PFSK-1 (cell line): ENCODE measurements around the gene AP4B1.

Experiments used
- FOXP2 ChIP-seq: optimal IDR thresholded peaks from 2 replicates; pipeline ENCODE3; 2011; ENCODE audit warnings: borderline replicate concordance, control low read depth, inconsistent platforms; ENCODE audit not compliant: insufficient read depth; ENCODE audit errors: extremely low read length, extremely low read depth
- POLR2AphosphoS5 ChIP-seq: IDR thresholded peaks from 2 replicates; pipeline ENCODE4 v1.6.1; 2012; ENCODE audit warnings: low read depth, mild to moderate bottlenecking, control low read depth, low read length, moderate library complexity
- REST ChIP-seq, 2 experiments: IDR thresholded peaks; 2 replicates each; pipeline versions ENCODE4 v1.6.1 to v1.8.0; 2011 to 2012; ENCODE audit warnings: low read depth in 2 of 2, low read length in 2 of 2, control low read depth in 1 of 2, inconsistent platforms in 1 of 2, mild to moderate bottlenecking in 1 of 2, moderate library complexity in 1 of 2; ENCODE audit not compliant: insufficient read depth in 1 of 2
- SIN3A ChIP-seq: IDR thresholded peaks from 2 replicates; pipeline ENCODE4 v1.6.1; 2012; ENCODE audit warnings: mild to moderate bottlenecking, low read length, moderate library complexity, borderline replicate concordance; ENCODE audit not compliant: insufficient read depth
- TAF1 ChIP-seq: IDR thresholded peaks from 2 replicates; pipeline ENCODE4 v1.6.1; 2012; ENCODE audit warnings: low read length, control low read depth, borderline replicate concordance; ENCODE audit not compliant: insufficient read depth

The AP4B1 gene

DNA sequence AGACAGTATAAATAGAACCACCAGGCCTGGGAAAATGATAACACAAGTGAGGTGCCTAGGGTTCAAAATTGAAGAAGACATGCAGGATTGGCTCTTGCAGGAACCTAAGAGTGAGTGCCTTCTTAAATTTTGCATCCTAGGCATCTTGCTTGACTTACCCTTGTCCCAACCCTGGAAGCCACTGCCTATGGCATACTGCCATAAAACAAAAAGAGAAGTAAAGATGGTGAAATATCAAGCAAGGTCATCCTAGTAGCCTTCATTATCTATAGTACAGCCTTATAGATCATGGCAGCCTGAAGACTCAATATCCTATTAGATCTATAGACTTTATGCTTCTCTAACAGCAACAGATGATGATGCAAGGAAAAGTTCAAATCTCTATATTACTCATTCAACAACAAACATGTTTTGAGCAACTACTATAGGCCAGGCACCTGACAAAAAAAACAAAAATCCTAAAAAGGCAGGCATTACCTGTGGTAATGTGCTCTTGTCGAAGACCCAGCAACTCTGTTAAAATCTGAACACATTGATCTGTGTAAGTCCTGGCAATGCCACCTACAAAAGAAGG is 6.3 kb downstream of the AP4B1 start:
- TF ChIP-seq POLR2AphosphoS5 (no peak), FOXP2 (no peak), SIN3A (no peak), TAF1 (no peak), REST (IDR thresholded peaks at IDR 0.05; ENCODE audit: insufficient read depth in 1 of 2, low read depth in 2 of 2, low read length in 2 of 2) (no peak)

GRCh38 chr1:113895961-113896360 is 8.6 kb downstream of the AP4B1 start:
- TF ChIP-seq REST (IDR thresholded peaks at IDR 0.05; ENCODE audit: insufficient read depth in 1 of 2, low read depth in 2 of 2, low read length in 2 of 2) (no peak), FOXP2 (no peak), TAF1 (no peak), SIN3A (no peak), POLR2AphosphoS5 (no peak)

GRCh38 chr1:113895098-113895497 is 9.5 kb downstream of the AP4B1 start:
- TF ChIP-seq FOXP2 (no peak), TAF1 (no peak), REST (IDR thresholded peaks at IDR 0.05; ENCODE audit: insufficient read depth in 1 of 2, low read depth in 2 of 2, low read length in 2 of 2) (no peak), POLR2AphosphoS5 (no peak), SIN3A (no peak)

DNA sequence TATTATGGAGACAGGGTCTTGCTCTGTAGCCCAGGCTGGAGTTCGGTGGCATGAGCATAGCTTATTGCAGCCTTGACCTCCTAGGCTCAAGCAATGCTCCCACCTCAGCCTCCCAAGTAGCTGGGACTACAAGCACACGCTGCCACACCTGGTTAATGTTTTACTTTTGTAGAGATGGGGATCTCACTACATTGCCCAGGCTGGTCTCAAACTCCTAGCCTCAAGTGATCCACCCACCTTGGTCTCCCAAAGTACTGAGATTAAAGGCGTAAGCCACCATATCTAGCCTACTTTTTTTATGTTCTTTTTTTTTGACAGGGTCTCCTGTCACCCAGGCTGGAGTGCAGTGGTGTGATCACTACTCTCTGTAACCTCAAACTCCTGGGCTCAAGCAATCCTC is 11.3 kb downstream of the AP4B1 start:
- no peak for TF ChIP-seq REST (IDR thresholded peaks at IDR 0.05; ENCODE audit: insufficient read depth in 1 of 2, low read depth in 2 of 2, low read length in 2 of 2)
- TF ChIP-seq POLR2AphosphoS5 = no peak
- TF ChIP-seq SIN3A = no peak
- no peak for TF ChIP-seq TAF1
- TF ChIP-seq FOXP2 = no peak

- TF ChIP-seq TAF1 (no peak), FOXP2 (no peak)
Observed at GRCh38 chr1:113891631-113892220, 12.9 kb downstream of the AP4B1 start.
